MV-4-11 (cell line): Measurements from ENCODE around the gene LGALS9.

Experiments used
- DNase-seq: peaks from one replicate; lab custom pipeline; 2025; lab: John Stamatoyannopoulos, UW

Gene LGALS9

DNA sequence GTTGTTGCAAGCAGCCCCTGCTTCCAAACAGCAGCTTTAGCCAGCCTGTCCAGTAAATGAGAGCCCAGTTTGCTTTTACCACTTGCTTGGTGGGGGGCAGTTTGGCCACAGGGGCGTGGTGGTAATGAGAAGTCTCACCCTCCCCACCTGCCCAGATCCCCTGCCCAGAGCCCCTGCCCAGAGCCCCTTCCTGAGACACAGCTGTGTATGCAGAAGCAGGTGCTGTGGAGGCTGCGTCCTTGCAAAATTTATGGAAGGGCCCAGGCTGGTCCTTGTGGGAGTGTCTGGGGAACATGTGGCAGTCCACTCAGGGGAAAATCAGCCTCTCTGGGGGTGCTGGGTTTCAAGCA, 27.6 kb upstream of the LGALS9 start:
- DNase-seq = no peak

DNA sequence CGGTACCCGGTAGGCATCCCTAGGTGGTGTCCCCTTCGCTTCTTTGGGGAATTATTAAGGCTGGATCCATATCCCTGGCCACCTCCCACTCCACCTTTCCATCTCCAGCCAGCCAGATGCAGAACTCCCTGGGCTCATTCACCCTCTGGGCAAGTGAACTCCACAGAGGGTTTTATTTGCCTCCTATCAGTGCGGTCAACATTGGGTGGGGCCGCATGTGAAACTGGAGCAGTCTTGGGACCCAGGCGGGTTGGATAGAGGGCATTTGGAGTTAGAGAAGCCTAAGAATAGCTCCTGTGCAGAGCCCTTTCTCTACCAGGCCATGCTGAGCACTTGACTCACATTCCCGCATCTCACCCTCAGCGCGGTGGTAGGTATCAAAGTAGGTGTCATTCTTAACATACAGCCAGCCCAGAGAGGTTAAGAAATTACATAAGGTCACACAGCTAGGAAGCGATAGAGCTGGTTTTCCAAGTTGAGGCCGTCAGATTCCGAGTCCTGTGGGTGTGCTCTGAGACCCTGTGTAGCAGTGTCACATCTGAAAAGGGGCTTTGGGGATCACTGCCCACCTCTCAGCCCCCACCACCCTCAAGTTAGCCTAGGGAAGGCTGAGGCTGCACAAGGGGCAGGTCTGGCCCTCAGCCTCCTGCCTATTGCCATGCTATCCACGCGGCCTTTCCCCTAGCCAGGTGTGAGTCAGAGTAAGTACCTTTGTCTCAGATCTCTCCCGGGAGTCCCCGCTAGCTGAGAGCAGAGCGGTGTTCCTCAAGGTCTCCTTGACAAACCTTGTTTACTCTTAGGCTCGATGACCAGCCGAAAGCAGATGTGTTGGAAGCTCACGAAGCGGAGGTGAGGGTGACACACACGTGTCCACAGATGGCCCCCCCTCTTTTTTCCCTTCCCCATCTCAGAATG, 26.9 kb upstream of the LGALS9 start:
- no peak for DNase-seq

DNA sequence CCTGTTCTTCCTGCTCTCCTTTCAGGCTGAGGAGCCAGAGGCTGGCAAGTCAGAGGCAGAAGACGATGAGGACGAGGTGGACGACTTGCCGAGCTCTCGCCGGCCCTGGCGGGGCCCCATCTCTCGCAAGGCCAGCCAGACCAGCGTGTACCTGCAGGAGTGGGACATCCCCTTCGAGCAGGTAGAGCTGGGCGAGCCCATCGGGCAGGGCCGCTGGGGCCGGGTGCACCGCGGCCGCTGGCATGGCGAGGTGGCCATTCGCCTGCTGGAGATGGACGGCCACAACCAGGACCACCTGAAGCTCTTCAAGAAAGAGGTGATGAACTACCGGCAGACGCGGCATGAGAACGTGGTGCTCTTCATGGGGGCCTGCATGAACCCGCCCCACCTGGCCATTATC, 25.6 kb upstream of the LGALS9 start:
- DNase-seq = no peak

DNA sequence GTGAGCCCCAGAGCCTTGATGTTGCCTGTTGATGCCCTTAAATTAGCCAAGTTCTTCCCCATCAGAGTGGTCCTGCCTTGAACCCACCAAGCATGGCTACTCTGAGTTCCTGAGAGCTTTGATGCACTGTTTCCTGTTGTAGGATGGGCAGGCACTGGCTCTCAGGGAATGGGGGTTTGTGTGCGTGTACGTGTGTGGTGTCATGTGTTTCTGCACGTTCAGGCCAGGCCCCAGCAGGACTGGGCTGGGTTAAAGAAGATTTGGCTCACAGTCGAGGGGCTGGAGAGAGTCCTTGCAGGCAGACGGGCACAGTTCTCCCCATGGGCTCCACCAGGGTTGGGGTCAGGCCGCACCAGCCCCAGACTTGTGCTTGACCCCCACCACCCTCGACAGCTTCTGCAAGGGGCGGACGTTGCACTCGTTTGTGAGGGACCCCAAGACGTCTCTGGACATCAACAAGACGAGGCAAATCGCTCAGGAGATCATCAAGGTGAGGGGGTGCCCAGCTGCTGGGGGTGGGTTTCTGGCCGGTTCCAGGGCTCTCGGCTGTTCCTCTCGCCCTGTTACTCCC, 23.4 kb upstream of the LGALS9 start:
- no peak for DNase-seq

DNA sequence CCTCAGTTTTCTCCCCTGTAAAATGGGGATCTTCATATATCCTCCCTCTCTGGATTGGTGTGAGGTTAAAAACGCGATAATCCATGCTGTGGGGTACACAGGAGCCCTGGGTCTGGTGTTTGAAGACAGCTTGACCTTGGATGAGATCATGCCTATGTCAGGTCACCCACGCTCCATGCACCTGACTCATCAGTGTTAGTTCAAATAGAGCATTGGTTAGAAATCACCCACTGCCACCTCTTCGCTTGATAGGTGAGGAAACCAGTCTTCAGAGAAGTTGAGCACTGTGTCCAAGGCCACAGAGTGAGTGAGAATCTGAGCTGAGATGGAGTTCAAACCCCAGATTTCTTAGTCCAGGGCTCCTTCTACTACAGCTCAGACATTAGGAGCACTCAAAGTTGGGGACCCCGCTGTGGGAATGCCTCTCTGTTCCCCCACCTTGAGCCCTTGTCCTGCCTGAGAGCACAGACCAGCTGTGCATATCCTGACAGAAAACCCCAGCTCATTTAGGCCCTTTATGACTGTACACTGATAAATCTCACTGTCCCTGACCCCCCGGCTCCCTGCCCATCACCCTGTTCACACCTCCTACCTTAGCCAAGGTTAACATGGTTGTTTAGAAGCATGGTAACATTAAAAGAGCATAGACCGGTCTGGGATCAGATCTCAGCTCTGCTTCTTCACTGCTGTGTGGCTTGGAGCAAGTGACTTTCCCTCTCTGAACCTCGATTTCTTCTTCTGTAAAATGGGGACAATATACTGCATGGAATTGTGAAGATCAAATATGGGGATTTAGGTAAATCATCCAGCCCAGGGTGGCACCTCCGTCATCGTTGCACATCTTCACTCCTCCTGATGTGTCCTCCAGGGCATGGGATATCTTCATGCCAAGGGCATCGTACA, 22.4 kb upstream of the LGALS9 start:
- DNase-seq = no peak

DNA sequence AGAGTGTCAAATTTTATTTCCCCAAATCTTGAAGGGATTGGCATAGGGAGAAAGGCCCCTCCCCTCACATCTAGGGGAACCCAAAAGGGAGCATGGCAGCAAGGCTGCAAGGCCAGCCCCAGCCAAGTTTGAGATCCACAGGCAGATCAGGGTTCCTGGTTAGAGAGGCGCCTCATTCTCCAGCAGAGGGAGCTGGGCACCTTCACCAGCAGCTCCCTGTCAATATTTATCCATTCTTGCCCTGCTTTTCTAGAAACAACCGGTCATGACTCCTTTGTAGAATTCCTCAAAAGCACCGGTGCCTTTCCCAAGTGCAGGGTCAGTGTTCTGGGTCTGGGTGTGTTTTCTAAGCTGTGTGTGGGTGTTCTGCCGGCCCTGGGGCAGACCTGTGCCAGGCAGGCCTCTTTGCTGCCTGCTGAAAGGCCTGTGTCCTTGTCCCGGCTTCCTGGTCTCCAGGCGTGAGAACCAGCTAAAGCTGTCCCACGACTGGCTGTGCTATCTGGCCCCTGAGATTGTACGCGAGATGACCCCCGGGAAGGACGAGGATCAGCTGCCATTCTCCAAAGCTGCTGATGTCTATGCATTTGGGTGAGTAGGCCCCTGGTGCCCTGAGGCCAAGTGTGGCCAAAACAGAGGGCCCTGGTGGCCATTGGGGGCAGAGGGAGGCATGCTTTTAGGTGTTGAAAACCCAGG, 21.2 kb upstream of the LGALS9 start:
- DNase-seq = peak; percentile 25

DNA sequence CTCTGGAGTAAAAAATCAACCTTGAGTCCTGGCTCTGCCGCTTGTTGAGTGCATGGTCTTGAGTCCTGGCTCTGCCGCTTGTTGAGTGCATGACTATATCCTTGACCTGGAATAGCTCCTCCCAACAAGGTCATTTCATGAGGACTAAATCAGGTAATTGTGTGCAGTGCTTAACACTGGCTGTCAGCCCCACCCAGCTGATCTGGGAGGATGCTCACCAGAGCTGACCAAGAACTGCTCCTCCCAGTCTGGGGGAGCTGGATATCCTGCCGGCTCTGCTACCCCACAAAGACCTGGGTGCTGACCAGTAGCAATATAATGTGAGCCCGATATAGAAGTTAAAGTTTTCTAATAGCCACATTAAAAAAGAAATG, 20.7 kb upstream of the LGALS9 start:
- no peak for DNase-seq

DNA sequence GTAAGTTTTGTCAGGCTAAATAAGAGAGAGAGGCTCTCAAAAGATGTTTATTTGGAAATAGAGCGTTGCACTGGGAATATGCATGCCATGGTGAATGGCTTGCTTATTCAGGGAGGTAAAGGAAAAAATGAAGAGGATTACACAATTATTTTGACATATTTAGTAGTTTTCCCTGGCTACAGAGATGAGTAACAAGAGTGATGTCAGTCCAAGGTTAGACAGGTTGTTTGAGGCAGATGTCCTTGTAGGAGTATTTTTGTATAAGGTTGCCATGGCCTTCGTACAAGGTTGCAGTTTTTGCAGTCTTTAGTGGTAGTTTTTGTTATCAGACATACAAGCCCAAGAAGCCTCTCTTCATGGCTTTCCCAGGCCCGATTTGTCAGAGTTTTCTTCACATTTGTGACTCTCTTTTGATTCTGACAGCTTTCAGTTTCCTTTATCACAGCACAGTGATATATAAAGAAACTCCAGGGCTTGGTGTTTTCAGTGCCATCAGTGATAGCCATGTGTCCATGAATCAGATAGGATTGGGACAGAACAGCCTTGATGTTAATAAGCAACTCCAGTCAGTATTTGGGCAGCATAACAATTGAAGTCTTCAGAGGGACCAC, 18.7 kb upstream of the LGALS9 start:
- no peak for DNase-seq

DNA sequence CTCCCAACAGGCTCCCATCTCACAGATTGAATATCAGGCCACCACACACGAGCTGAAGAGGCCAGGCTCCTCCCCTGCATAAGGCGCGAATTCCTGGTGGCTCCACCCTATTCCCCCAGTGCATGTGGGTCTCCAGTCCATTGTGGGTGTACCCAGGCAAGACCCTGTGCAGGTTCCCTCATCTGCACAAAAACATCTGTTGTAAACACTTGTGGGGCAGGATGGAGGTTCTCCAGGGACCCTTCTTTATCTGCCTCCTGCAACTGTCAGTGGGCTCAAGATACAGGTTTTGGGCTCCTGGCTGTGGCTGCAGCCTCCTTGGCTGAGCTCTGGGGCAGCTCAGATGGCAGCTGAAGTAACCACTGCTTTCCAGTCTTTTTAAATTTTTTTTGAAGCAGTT, 17.6 kb upstream of the LGALS9 start:
- no peak for DNase-seq

DNA sequence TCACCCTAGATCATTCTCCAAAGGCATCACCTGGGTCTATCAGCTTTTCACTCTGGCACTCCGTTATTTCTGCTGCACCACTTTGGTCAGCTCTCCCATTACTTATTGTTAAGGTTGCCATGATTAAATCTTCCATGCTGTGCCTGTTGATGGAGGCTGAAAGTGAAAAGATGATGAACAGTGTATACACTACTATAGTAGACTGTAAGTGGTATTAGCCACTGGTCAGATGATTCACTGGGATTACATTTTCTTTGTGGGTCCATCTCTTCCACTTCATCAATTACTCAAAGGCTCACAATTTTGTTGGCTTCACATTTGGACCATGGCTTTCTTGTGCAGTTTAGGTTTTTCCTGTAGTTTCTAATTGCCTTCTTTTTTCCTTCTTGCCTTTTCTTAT, 15.9 kb upstream of the LGALS9 start:
- DNase-seq = no peak

DNA sequence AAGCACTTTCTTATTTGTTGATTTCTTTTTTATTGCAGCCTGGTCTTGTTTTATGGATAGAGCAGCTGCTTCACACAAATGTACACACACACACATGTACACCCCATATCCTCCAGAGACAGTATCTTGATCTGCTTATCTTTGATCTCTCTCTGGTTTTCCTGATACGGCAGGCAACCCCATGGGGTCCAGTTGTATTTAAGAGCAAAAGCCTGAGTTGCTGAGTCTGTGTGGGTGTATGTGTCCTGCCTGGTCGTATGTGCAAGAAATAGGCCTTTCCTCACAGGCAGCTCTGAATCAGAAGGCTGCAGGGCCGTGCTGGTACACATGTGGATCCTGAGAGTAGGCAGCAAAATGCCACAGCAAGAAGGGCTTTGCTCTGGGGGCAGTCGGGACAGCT, 14.6 kb upstream of the LGALS9 start:
- no peak for DNase-seq

DNA sequence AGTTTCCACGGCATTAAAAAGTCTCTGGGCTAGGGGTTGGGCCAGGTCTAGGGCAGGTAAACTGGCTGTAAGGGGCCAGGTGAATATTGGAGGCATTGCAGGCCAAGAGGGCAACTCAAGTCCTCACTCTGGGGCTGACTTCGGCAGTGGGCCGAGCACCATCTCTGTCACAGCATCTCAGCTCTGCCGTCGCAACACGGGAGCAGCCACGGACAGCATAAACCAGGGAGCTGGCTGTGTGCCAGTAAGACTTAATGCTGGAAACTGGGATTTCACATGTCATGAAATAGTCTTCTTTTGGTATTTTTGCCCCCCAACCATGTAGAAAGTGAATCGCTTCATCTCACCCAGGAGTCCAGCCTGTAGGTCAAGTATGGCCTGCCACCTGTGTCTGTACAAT, 12.6 kb upstream of the LGALS9 start:
- no peak for DNase-seq

DNA sequence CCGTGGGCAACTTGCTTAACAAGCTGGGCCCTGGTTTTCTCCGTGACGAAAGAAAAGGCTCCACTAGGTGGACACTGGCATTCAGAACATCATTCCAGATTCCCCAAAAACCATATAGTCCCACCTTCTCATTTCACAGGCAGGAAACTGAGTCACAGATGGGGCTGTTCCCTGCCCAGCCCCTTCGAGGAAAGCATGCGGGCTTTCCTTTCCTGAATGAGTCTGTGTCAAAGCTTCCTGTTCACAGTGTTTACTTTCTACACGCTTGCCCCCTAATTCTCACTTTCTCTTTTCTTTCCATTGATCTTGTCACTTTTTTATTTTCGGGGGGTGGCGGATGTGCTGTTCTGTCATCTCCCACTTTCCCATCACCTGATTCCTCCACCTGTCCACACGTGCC, 10.3 kb upstream of the LGALS9 start:
- DNase-seq = no peak

DNA sequence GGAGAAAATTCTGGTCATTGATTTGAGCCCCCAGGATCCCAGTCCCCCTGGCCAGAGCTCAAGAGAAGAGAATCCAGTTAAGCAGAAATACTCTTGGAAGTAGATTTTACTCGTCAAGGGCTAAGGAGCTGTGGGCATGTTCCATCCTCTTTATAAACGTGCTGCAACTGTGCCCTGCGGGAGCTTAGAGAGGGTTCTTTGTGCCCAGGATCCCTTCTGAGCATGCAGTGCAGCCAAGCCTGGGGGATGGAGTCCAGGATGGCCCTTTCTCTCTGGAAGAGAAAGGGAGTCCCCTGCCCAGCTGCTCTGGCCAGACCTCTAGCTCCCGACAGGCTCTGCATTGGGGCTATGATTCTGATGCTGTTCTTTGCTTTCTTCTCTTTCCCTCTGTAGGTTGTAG, 9.5 kb upstream of the LGALS9 start:
- no peak for DNase-seq

DNA sequence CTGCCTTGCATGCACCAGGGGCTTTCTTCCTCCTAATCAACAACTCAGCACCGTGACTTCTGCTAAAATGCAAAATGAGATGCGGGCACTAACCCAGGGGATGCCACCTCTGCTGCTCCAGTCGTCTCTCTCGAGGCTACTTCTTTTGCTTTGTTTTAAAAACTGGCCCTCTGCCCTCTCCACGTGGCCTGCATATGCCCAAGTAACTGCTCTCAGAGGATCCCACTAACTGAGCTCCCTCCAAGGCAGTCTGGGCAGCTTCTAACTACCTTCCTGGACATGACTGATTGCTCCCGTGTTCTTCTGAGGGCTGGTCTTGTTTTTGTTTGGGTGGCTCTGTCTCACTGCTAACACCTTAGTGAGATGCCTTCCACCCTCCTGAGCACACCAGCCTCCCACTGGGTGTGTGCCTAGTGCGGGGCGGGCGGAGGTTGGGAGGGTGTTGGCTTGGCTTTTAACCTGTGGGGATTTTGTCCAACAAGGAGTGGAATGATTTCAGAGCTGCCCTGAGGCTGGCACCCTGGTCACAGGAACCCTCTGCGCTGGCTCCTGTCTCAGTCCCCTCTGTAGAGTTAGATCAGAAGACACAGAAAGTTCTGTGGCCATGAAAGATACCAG, 8.9 kb upstream of the LGALS9 start:
- DNase-seq = no peak

DNA sequence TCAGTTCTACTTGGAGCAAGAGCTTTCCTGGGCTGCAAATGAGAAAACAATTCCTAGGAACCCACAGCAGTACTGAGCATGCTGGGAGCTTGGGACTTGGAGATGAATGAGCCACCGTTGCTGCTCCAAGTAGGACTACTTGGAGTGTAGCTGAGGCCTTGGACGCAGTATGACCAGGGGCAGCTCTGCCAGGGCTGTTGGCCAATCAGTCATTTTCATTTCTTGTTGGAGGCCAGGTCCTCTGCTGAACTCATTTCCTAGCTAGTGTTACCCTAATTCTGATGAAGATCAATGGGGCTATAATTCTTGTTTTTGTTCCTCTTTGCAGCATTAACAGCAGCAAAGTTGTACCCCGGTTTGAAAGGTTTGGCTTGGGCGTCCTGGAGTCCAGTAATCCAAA, 8.0 kb upstream of the LGALS9 start:
- DNase-seq = no peak

DNA sequence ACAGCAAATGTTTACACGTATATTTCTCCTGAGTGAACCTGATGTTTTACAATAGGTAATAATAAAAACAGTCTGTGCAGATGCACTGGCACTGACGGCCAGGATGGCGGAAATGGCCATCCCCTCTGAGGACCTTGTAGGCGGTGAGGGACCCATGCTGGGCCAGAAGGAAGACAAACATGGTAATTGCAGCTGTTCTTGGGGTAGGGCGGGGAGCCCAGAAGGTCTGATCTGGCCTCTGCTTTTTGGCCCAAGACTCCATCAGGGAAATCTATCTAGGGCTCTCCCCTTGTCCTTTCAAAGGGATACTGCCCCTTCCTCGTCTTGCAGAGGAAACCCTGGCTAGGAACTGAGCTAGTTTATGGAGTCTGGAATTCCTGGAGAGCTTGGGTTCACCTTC, 7.4 kb upstream of the LGALS9 start:
- no peak for DNase-seq

DNA sequence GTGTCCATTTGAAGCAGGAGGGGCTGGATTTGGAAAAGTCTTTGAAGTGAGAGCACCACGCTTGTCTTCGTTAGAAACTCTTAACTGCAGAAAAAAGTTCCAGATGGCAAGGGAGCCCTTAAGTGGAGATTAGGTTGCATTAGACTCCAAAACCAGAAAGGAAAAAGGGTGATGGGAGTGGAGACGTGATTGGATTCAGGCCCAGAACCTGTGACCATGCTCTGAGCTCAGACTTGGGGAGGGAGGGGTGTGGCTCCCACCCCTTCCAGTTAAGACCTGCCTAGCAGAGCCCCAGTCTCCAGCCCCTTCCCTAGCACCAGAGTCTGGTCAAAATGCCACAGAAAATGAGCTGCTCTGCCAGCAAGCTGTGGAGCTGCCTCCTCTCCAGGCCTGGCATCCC, 6.4 kb upstream of the LGALS9 start:
- DNase-seq = no peak

DNA sequence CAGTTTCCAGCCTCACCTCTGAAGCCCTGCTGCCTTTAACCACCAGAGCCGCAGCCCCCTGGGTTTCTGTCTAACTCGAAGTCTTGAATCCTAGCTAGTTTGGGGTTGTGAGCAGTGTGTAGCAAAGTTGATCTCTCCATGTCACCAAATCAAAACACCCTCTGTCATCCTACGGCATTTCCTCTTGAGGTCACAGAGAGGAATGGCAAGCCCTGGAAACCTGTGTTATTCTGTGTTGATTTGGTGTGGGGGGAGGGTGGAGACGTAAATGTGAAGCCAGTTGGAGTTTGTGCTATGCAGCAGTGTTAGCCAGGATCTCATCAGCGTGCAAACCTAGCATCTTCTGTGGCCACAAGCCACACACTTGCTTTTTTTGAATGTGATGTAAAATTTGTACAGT, 5.1 kb upstream of the LGALS9 start:
- no peak for DNase-seq

DNA sequence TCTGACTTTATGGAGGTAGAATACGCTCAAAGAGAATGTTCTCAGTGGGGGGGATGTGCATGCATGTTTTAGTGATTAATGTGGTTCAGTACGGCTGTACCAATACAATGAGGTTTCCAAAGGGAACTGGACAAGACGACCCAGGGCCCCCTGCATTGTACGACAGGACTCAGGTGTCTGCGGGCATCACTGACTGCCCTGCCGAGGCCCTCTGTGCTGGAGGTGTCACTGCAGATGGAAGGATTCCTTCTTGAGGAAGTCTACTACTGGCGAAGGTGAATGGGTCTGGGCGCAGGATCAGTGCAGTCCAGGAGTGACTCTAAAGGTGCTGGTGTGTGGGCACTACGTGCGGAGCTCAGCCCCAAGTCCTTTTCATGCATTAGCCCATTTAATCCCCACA, 3.5 kb upstream of the LGALS9 start:
- DNase-seq = no peak

DNA sequence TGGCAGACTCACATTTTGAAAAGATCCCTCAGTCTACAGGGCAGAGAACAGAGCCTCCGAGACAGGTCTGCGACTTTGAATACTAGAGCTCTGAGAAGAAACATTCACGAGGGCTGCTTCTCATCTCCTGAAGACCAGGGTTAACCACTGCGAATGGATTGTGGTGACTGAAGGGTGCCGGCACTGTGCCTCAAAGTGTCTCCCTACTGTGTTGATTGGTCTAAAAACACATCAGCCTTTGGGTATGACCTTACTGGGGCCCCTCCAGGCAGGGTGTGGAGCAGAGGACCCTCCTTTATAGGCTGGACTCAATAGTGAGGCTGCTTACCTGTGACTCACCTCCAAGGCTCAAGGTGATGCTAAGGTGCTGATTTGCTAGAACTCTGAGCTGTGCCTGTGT, 2.6 kb upstream of the LGALS9 start:
- no peak for DNase-seq

DNA sequence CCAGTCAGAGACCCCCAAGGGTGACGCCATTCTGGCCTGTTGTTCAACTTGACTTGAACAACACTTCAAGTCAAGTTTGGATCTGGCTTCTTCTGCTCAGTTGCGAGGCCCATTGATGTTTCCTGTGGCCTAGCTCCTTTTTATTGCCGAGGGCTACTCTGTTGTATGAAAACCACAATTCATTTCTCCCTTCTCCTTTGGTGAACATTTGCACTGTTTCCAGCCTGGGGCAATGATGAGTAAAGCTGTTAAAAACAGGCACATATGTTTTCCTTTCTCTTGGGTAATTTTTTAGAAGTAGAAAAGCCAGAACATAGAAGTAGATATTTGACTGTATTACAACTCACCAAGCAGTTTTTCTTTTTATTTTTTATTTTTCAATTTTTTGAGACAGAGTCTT, 1.7 kb upstream of the LGALS9 start:
- DNase-seq = peak; percentile 46
